ENCODE data around the gene RFX8.
"Not testable (repeated sequence)": the region's sequence is repeated elsewhere in the genome, so short reads cannot be mapped to it uniquely, and the experiment has no call there.

Gene RFX8

DNA sequence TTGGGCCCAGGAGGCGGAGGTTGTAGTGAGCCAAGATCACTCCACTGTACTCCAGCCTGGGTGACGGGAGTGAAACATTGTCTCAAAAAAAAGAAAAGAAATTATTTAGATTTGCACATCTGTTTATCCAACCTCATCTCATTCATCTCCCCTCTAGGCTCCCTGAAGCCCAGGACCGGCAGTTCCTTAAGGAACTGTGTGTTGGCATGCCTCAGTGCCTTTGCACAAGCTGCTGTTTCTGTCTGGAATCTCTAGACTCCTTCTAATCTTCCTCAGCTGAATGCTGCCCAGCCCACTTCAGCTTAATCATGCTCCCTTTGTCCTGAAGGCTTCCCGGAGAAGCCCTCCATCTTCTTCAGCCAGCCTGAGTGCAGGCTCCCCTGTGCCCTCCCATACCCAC lies 10.9 kb upstream of the RFX8 start:
- no peak for DNase-seq

DNA sequence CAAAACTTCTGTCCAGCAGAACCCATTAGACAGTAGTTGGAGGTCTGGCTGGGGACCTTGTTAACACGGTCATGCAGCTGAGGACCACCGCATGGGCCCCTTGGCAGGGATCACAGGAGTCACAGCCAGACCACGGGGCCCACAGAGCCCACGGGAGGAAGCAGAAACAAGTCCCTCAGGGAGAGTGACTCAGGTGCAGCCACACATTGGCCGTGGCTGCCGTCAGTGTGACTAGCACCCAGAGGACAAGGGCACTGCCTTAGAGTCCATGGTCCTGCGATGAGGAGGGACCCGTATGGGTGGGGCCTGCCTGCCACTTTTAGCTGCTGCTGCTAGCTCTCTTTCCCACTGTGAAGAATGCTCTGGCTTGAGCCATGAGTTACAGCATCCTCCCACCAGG lies 5.9 kb upstream of the RFX8 start:
- DNase-seq, result no peak

DNA sequence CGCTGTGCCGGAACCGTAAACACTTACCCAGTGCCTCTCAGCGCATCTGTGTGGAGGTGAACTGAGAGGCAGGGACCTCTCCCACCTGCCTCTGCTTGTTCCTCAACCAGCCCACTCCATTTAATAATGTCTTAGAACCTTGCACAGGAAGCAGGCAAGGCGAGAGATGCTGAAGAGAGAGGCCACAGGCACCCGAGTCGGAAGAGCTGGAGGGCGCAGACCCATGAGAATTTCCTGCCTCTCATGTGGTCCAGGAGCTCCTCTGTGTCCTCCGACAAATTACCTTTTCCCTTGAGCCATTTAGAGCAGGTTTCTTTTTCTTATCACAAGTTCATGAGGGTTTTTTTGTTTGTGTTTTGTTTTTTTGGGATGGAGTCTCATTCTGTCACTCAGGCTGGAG lies 4.9 kb upstream of the RFX8 start:
- DNase-seq, result no peak

DNA sequence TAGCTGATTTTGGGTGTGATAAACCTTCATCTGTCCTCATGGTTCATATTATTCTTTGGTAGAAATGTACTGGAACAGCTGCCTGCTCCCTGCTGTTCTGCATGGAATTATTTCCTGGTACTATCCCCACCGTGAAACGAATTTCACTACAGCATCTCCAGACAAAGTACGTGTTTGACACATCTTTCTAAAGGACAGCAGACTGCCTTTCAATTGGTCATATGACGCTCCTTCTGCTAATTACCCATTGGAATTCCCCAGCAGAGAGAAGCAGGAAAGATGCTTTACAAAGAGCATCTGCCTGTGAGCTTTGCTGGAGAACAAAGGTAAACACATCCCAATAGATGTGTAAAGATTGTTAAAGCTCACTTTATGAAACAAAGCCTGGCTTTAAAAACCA lies 4.4 kb upstream of the RFX8 start:
- no peak for DNase-seq

DNA sequence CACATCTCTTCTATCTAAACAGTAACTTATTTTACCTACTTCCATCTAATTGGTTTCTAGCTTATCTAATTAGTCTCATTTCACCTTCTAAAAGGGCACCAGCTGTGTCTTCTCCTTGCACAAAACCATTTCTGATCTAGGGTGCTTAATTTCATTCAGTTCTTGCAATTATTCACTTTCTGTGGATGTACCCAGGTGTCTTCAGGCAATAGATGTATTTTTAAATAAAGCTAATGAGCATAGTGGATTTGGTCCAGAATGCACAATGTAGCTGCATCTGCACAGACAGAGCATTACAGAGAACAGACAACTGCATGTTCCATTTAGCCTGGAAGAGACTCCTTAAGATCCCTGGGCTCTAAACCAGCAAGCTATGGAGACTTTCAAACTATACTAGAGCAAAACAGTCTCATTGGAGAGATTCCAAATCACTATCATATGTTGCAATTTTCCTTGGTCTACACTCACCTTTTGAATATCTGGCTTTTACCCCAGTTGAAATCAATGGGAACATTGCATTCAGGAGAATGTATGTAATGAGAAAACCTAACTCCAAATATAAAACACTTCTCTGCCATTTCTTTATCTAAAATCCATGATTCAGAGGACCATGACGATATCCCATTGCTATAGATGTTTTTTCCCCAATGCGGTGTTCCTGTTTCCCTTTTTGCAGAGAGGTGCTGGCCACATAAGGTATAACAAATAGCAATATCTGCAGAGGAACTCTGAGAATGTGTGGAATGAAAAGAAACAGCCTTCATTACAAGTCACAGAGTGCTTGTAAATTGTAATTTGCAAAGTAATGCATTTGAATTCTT lies 3.5 kb upstream of the RFX8 start:
- no peak for DNase-seq

DNA sequence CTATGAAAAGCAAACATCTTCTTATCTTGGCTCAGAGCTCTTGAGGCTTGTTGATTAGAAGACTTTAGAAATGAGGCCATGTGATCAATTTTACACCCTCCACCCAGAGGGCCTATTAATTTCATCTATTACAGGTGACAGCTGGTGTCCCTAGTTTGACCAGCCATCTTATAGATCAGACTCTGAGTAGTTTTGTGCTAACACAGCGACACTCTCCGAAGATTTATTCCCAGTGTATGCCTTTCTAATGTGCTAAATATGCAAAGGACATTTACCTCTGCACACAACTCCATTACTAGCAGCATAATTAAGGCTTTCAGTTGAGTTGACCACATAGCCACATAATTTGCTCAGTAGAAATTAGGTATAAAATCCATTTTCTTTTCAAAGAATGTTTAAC lies 2.6 kb upstream of the RFX8 start:
- no peak for DNase-seq

DNA sequence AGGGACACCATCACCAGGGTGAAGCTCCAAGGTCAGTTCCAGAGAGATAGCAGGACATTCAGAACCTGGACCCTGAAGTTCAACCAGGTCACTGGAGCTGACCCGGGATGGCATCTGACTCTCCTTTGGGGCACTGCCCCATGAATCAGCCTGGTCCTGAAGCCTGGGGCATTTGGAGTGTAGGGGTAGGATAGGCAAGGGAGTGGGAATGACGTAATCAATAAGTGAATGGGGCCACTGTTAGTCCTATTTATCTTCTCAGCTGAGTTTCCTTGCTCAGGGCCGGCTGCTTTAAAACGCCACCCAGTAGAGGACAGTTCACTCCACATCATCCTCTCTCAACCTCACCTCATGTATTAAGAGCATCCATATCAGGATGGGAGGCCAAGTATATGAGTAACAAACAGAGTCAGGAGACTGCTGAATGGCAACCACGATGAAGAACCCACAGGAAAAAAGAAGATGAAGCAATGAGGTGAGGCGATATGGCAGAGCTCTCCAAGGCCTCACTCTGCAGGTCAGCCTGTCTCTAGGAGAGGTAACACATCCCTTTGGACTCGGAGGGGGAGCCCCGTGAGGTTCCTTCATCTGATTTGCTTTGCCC lies 1.8 kb upstream of the RFX8 start:
- no peak for DNase-seq

DNA sequence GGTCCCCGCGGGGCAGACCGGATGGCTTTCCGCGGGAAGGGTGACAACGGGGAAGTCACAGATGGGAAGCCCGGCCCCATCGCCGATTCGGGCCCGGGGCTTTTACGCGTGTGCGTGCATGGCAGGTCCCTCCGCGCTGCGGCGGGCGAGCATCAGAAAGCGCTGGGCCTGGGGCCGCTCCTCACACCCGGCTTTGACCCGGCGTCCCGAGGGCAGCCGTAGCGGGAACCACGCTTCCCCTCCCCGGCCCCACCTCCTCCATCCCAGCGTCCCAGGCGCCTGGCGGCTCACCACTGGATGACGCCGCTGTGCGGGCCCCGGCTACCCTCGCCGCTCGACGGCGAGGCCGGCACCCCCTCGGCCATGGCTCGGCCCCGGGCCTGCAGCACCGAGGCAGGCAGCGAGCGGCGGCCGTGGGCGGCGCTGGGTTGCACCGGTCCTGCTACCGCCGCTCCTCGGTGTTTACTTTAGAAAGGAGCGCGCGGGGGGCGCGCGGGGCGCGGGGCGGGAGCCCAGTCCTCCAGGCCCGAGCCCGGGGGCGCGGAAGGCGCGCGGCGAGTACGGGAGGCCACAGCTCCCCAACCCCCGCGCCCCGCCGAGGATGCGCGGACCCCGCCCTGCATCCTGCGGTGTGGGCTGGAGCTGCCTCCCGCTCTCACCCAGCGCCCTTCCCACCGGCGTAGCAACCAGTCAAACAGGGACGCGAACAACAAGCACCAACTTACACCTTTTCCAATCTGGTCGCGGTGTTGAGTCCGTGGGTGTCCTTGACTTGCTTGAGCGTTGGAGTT lies 806 bp downstream of the RFX8 start:
- no peak for DNase-seq

DNA sequence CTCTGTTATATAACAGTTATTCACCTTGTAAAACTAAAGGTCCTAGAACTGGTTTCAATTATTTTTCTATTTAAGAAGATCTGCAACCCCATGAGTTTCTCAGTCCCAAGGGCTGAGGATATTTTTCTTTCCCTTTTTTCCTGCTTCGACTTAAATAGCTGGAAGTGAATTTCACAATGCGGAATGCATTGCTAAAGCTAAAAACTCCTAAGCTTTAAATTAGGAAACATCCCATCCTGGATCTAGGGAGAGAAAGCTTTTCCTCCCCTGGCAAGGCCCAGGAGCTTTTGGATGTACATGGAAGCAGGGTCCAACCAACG lies 1.4 kb downstream of the RFX8 start:
- DNase-seq, result no peak

DNA sequence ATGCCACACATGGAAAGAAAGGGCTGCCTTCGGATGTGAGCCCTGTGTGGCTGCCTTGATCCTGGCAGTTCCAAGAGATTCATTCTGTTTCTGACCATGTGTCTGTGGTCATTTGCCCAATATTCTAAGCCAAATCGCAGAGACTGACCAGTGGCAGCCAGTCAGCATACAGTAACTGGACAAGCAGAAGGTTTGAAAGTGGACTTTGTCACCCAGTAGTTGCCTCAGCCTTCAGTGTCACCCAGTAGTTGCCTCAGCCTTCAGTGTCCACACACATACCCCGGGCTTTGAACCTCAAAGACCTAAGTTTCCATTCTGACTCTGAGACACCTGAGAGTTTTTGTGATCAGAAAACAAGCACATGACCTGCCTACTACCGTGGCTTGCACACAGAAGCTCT lies 5.0 kb downstream of the RFX8 start:
- no peak for DNase-seq

DNA sequence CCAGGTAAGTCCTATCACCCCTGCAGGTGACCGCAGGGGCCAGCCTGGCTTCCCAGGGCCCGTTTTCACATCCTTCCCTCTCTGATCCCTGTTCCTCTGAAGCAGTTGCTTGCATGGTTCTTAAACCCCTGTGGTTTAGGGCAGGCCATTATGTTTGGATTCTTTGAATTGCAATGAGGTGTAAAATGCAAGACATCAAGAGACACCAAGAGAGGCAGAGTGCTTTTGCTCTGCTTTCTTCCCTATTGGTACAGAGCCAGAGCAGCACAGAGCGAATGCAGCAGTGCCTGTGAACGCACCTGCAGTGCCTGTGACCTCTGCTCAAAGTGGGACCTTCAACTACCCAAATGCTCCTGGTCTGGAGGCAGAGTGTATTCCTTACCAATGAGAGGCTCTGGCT lies 7.6 kb downstream of the RFX8 start:
- DNase-seq, result no peak

DNA sequence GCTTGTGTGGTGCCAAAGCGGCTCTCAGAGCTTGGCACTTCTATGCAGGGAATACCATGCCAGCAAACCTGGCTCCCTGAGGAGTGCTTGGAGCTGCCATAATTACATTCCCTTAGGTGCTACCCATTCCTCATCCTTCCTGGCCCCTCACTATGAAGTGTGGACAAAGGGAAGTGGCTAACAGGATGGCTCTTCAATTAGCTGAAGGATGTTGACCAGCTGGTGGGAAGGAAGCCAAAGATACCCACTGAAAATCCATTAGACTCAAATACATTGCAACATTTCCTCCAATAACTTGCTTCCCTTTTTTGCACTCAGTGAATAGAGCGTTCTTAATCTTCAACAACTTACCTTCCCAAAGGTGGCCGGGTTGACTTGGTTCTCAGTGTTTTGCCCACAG lies 8.5 kb downstream of the RFX8 start:
- DNase-seq, result no peak

DNA sequence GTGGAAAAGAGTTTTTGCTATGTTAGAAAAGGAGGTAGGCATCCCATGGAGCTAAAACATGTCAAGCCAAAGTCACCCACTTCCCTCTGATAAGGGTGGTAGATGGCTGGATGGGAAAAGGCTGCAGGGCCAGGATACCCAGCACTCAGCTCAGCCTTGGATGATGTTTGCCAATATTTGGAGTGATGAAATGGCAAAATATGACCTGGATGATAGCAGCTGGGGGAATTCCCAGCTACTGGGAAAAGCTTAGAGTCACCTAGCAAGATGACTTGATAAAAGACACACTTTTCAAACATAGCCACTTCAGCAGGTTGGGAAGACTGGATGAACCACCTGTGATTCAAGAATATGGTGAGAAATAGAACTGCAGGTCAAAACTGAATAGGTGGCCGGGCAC lies 10.1 kb downstream of the RFX8 start:
- DNase-seq, result no peak

DNA sequence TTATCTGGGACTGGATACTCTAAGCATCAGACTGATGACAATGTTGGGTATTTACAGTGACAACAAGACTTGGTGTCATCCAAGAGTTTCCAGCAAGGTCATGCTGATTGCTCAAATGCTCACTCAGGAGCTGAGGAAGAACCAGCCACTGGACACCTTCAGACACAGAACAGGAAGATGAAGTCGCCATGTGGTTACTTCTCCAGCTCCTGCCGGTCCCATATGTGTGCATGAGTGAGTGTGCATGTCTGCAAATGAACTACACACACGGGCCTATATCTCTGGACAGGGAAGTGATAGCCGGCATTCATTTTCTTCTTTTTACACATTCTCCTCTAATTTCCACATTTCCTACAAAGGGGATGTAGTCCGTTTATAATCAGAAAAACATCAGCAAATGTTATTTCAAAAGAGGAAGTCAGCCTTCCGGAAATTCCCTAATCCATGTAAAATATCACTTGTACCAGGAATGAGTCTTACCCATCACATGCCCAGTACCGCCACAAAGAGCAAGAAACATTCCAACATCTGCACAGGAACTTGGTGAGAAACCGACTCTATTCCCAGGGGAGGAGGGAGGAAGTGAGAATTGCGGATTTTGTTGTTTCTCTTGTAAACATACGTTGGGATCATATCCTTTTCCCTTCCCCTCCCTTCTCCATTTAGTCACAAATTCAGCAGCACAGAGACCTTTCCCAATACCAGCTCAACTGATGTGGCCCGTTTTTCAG lies 10.8 kb downstream of the RFX8 start:
- no peak for DNase-seq

DNA sequence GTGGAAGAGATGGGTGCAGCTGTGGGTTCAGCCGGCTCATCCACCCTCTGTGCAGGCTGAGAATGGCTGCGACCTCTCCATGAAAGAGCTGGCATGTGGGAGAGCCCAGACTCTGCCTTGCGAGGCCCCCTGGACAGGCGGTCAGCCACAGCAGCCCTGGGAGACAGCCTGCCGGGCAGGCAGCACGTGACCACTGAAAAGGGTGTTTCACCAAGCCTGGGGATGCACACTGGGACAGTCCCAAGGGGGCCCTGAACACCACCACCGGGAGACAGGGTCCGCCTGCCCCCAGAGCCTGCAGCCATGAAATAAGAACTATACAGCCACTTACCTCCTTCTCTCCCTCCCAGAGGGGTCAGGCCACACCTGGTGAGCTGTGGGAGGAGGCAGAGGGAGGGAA lies 11.5 kb downstream of the RFX8 start:
- DNase-seq, result no peak

DNA sequence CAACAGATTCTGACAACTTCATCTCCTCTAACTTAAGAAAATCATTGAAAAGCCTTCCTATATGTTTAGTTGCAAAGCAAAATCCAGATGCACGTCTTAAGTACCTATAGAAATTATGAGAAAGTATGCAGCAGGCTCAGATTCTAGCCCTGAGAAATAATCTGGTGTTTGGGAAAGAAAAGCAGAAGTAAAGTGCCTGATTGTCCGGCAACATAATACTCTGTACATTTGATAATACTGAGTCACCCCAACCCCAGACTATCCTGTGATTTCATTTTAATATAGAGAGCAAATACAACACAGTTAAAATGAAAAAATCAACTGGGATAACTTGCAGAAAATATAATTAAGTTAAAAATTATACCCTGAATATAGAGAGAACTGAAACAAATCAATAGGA lies 13.5 kb downstream of the RFX8 start:
- DNase-seq, result no peak

DNA sequence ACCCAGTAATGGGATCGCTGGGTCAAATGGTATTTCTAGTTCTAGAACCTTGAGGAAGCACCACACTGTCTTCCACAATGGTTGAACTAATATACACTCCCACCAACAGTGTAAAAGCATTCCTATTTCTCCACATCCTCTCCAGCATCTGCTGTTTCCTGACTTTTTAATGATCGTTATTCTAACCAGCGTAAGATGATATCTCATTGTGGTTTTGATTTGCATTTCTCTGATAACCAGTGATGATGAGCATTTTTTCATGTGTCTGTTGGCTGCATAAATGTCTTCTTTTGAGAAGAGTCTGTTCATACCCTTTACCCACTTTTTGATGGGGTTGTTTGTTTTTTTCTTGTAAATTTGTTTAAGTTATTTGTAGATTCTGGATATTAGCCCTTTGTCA lies 20.5 kb downstream of the RFX8 start:
- DNase-seq, result not testable (repeated sequence)

DNA sequence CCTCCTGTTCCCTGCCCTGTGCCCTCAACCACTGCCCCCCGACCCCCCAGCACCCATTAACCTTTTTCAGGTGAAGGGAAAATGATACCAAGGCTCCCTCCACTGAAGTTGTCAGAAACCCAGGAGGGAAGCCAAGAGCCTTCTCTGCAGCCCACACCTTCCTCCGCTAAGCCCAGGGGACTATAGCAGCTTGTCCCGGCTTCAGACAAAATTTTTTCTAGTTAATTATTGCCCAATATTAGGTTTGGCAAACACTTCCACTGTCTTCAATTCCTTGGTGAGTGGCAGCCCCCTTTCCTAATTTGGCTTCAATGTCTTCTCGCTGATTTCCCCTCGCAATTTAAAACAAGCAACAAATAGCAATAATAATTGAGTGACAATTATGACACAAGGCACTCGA lies 23.9 kb downstream of the RFX8 start:
- DNase-seq, result no peak

DNA sequence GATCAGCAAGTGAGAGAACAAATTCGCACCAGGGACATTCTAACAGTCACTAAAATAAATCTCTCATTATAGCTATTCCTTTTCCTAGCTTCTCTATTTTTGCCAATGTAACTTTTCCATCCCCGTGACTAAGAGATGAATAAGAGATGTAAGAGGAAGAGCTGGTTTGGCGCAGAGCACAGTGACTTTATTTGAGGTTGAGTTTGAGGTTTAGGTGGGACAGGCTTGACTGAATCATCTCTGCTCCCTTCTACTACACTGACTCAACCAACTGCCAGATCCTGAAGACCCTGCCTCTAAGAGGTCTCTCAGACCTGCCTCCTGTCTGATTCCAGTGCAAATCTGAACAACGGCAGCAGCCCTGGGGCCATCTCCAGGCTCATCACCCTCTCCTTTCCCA lies 28.0 kb downstream of the RFX8 start:
- DNase-seq, result no peak

DNA sequence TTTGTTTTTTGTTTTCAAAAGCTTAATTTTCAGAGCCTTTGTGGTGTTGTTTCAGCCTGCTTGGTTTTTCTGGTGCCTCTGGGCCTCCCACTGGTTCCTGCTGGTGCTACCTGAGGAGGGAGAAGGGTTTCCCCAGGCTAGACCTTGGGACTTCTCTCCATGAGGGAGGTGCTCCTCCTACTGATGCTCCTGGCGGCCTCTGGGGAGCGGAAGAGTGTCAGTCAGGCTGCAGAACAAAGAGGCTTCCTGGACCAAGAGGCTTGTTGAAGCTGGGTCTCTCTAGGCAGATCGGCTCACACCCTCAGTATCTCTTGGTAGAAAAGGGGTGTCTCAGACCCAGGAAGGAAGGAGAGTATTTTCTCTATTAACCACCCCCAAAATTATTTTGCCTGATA lies 32.2 kb downstream of the RFX8 start:
- no peak for DNase-seq

DNA sequence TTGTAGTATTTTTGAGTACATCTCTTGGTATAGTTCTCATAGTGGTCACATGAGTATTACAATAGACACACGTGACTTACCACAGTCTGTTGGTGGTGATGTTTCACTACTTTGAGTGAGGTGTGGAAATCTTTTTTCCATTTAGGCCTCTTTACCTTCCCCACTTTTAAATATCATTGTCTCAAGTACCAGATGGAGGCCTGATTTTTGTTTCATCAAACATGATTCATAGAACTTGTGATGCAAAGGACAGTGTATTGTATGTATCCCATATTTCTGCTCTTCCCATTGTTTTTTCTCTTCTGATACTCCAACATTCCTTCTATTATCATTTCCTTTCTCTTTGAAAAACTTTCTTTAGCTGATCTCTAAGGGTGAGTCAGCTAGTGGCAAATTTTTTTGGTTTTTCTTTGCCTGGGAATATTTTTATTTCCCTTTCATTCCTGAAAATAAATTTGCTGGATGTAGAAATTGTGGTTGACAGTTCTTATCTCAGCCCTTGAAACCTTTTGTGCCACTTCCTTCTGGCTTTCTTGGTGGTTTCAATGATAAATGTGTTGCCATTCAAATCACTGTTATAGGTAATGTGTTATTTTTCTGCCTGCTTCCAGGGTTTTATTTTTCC lies 32.8 kb downstream of the RFX8 start:
- no peak for DNase-seq

DNA sequence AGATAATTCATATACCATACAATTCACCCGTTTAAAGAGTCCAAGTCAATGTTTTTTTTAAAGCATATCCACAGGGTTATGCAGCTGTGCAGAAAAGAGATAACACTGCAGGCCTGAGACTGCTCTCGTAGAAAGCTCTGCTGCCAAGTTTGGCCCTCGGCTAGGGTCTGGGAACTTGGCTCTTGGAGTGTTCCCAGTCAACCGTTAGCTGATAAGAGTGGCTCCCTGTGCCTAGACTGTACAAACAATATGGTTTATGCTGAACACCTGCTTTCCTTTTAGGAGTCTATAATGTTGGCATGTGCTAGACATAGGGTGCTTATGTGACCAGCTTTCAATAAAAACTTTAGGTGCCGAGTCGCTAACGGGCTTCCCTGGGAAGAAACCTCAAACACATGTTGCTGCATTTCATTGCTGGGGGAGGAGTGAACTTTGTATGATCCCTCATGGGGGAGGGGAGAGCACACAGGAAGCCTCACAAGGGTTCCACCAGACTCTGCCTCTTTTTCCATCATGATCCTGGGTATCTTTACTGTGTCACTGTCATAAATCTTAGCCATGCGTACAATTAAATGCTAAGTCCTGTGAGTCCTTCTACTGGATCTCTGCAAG lies 34.7 kb downstream of the RFX8 start:
- no peak for DNase-seq

DNA sequence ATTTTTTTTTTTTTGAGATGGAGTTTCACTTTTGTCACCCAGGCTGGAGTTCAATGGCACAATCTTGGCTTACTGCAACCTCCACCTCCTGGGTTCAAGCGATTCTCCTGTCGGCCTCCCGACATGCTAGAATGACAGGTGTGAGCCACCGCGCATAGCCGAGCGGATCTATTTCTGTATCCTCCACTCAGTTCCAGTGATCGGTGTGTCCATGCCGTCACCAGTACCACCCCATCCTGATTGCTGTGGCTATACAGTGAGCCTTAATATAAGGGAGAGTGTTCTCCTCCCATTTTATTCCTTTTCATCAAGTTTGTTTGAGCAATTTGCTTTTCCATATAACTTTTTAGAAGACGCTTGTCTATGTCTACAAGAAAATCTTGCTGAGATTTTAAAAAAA lies 35.2 kb downstream of the RFX8 start:
- DNase-seq, result no peak

Measured in CD4-positive, alpha-beta T cell treated with Interleukin-4 for 4 hours (primary cell).